IMR-90 (cell line): ENCODE data around the gene NBEA. TPM values are rescaled to one million over a fixed set of nuclear protein-coding genes. Genes with fewer than 3 reads are reported as not detected.

Experiments
- ATAC-seq: fragments of 200-7000 bp; cut with Tn5 transposase; 2 replicates; pipeline ENCODE4 v1.9.1; 2020; ENCODE audit warnings: low read depth, mild to moderate bottlenecking, moderate library complexity
- BruUV-seq: library from RNA; stranded (reverse); fragments of 400-500 nt; replicated peaks from 2 replicates; lab custom pipeline; 2021; lab: Mats Ljungman, UMichigan
- CTCF ChIA-PET: fragments of 300-600 bp; formaldehyde crosslinking; extraction: SDS; loops from one replicate; lab custom pipeline; 2021; ENCODE audit warnings: antibody characterized with exemption; lab: Yijun Ruan, JAX
- POLR2A ChIA-PET: fragments of 300-600 bp; sonication (Branson Sonifier 250); formaldehyde crosslinking; loops from one replicate; lab custom pipeline; 2022; ENCODE audit warnings: antibody characterized with exemption; ENCODE audit not compliant: unreplicated experiment; lab: Charles Lee
- DNase-seq: peaks from one replicate; pipeline ENCODE4 v3.0.0; 2013
- H2AFZ ChIP-seq: replicated peaks from 2 replicates; pipeline ENCODE3; 2013; ENCODE audit warnings: low read length, mild to moderate bottlenecking; ENCODE audit not compliant: poor library complexity
- H2AK5ac ChIP-seq: 2 replicates; pipeline ENCODE4 v1.6.1; 2013; ENCODE audit warnings: low read depth, low read length, inconsistent platforms
- H2AK9ac ChIP-seq: replicated peaks from 2 replicates; pipeline ENCODE3; 2013; ENCODE audit warnings: mild to moderate bottlenecking, low read depth, low read length, moderate library complexity; ENCODE audit not compliant: poor library complexity
- H2BK120ac ChIP-seq: 2 replicates; pipeline ENCODE4 v1.6.1; 2013; ENCODE audit warnings: low read depth, low read length, inconsistent platforms
- H2BK15ac ChIP-seq: 3 replicates; pipeline ENCODE4 v1.6.1; 2013; ENCODE audit warnings: low read depth, low read length, inconsistent platforms
- H2BK20ac ChIP-seq: 2 replicates; pipeline ENCODE4 v1.6.1; 2013; ENCODE audit warnings: low read depth, mild to moderate bottlenecking, inconsistent platforms, low read length, moderate library complexity
- H2BK5ac ChIP-seq: 2 replicates; pipeline ENCODE4 v1.6.1; 2013; ENCODE audit warnings: mild to moderate bottlenecking, low read depth, low read length, inconsistent platforms; ENCODE audit not compliant: poor library complexity, severe bottlenecking
- H3K14ac ChIP-seq: replicated peaks from 2 replicates; pipeline ENCODE4 v1.6.1; 2013; ENCODE audit warnings: low read depth, low read length, inconsistent platforms
- H3K18ac ChIP-seq: 2 replicates; pipeline ENCODE4 v1.6.1; 2013; ENCODE audit warnings: low read depth, low read length, control low read depth
- H3K23ac ChIP-seq: 2 replicates; pipeline ENCODE4 v1.6.1; 2013; ENCODE audit warnings: low read depth, low read length, inconsistent platforms
- H3K27ac ChIP-seq: 2 replicates; pipeline ENCODE4 v1.5.1; 2013; ENCODE audit warnings: mild to moderate bottlenecking, control low read depth, low read length; ENCODE audit not compliant: insufficient read depth
- H3K27me3 ChIP-seq: 2 replicates; pipeline ENCODE4 v1.6.1; 2013; ENCODE audit warnings: low read length; ENCODE audit not compliant: control insufficient read depth, insufficient read depth
- H3K36me3 ChIP-seq: 2 replicates; pipeline ENCODE4 v1.6.1; 2013; ENCODE audit warnings: low read length, mixed read lengths; ENCODE audit not compliant: control insufficient read depth, insufficient read depth
- H3K4ac ChIP-seq: 2 replicates; pipeline ENCODE4 v1.6.1; 2013; ENCODE audit warnings: low read depth, low read length, inconsistent platforms
- H3K4me1 ChIP-seq: 2 replicates; pipeline ENCODE4 v1.6.1; 2013; ENCODE audit warnings: low read length, mixed read lengths; ENCODE audit not compliant: control insufficient read depth, insufficient read depth
- H3K4me2 ChIP-seq: 2 replicates; pipeline ENCODE4 v1.6.1; 2013; ENCODE audit warnings: low read depth, mild to moderate bottlenecking, control low read depth, low read length, moderate library complexity
- H3K4me3 ChIP-seq: 2 replicates; pipeline ENCODE4 v1.5.1; 2013; ENCODE audit warnings: low read depth, mild to moderate bottlenecking, control low read depth, low read length, moderate library complexity; ENCODE audit not compliant: insufficient read depth
- H3K56ac ChIP-seq: 2 replicates; pipeline ENCODE4 v1.6.1; 2013; ENCODE audit warnings: low read length, inconsistent platforms; ENCODE audit not compliant: insufficient read depth; ENCODE audit errors: extremely low read depth
- H3K79me1 ChIP-seq, 2 experiments: 2 replicates each; pipeline ENCODE4 v1.6.1; 2013; ENCODE audit warnings: low read length in 2 of 2, inconsistent platforms in 1 of 2, low read depth in 1 of 2
- H3K9ac ChIP-seq: 2 replicates; pipeline ENCODE4 v1.6.1; 2013; ENCODE audit warnings: low read depth, low read length, control low read depth
- H3K9me1 ChIP-seq: 2 replicates; pipeline ENCODE4 v1.6.1; 2013; ENCODE audit warnings: low read length, inconsistent platforms; ENCODE audit not compliant: insufficient read depth
- H3K9me3 ChIP-seq: 2 replicates; pipeline ENCODE4 v1.6.1; 2013; ENCODE audit warnings: low read length; ENCODE audit not compliant: control insufficient read depth, insufficient read depth
- H4K20me1 ChIP-seq: 2 replicates; pipeline ENCODE4 v1.6.1; 2013; ENCODE audit warnings: low read length, inconsistent platforms; ENCODE audit not compliant: insufficient read depth
- H4K5ac ChIP-seq: 2 replicates; pipeline ENCODE4 v1.6.1; 2013; ENCODE audit warnings: mild to moderate bottlenecking, low read depth, low read length, control low read depth
- H4K8ac ChIP-seq, 2 experiments: 2 replicates each; pipeline ENCODE4 v1.6.1; 2013; ENCODE audit warnings: low read depth in 2 of 2, low read length in 2 of 2, control low read depth in 1 of 2, inconsistent platforms in 1 of 2
- H4K91ac ChIP-seq: 2 replicates; pipeline ENCODE4 v1.6.1; 2013; ENCODE audit warnings: low read depth, low read length, inconsistent platforms; ENCODE audit not compliant: insufficient read depth
- BHLHE40 ChIP-seq: fragments of 150-350 bp; IDR thresholded peaks from 2 replicates; pipeline ENCODE4 v1.6.1; 2016; ENCODE audit warnings: mild to moderate bottlenecking, low read depth, low read length
- CEBPB ChIP-seq: IDR thresholded peaks from 2 replicates; pipeline ENCODE4 v1.6.1; 2012; ENCODE audit warnings: low read depth, low read length, improper control_type of control experiment
- CHD1 ChIP-seq: IDR thresholded peaks from 2 replicates; pipeline ENCODE4 v1.6.1; 2012; ENCODE audit warnings: low read depth, low read length, improper control_type of control experiment
- FOS ChIP-seq: fragments of 150-350 bp; IDR thresholded peaks from 2 replicates; pipeline ENCODE4 v1.6.1; 2016; ENCODE audit warnings: low read depth, low read length
- MAFK ChIP-seq: IDR thresholded peaks from 2 replicates; pipeline ENCODE4 v1.6.1; 2012; ENCODE audit warnings: low read depth, low read length, improper control_type of control experiment
- MAZ ChIP-seq: IDR thresholded peaks from 2 replicates; pipeline ENCODE4 v1.6.1; 2012; ENCODE audit warnings: low read depth, mild to moderate bottlenecking, low read length, improper control_type of control experiment, moderate library complexity, borderline replicate concordance
- NFE2L2 ChIP-seq: fragments of 150-350 bp; IDR thresholded peaks from 2 replicates; pipeline ENCODE4 v1.6.1; 2016; ENCODE audit warnings: low read depth, mild to moderate bottlenecking, low read length
- POLR2A ChIP-seq: IDR thresholded peaks from 2 replicates; pipeline ENCODE4 v1.6.1; 2012; ENCODE audit warnings: mild to moderate bottlenecking, low read depth, low read length
- RAD21 ChIP-seq: IDR thresholded peaks from 2 replicates; pipeline ENCODE4 v1.6.1; 2012; ENCODE audit warnings: low read length, improper control_type of control experiment
- RCOR1 ChIP-seq: IDR thresholded peaks from 2 replicates; pipeline ENCODE4 v1.6.1; 2012; ENCODE audit warnings: mild to moderate bottlenecking, low read length, improper control_type of control experiment; ENCODE audit not compliant: insufficient replicate concordance
- RFX5 ChIP-seq: IDR thresholded peaks from 2 replicates; pipeline ENCODE4 v1.8.0; 2012; ENCODE audit warnings: low read depth, mild to moderate bottlenecking, low read length, moderate library complexity
- SMC3 ChIP-seq: fragments of 150-350 bp; IDR thresholded peaks from 2 replicates; pipeline ENCODE4 v1.6.1; 2016; ENCODE audit warnings: low read depth, mild to moderate bottlenecking, antibody characterized with exemption, low read length, moderate library complexity
- WGBS, 2 experiments: methylation state at CpG; one replicate each; pipeline versions ENCODE4 v1.1.5 to v1.1.7; 2013; ENCODE audit warnings: missing lambda C conversion rate in 2 of 2; ENCODE audit not compliant: insufficient read length in 1 of 2; ENCODE audit errors: extremely low coverage in 2 of 2; 5-methylcytosine and 5-hydroxymethylcytosine counted together
- dilution Hi-C: fragments of 300-500 bp; cut with HindIII; formaldehyde crosslinking; loops from one replicate; pipeline ENCODE4 v1.14.3; 2018; ENCODE audit warnings: low sequenced_read_pairs; ENCODE audit not compliant: unreplicated experiment
- in situ Hi-C: fragments of 300-500 bp; cut with MboI; formaldehyde crosslinking; loops from 3 replicates; pipeline ENCODE4 v1.14.3; 2019; ENCODE audit warnings: low sequenced_read_pairs, inconsistent platforms, mixed read lengths
- intact Hi-C: fragments of 100-400 bp; cut with micrococcal nuclease; formaldehyde crosslinking; loops from 2 replicates; pipeline ENCODE4 v1.10.0; 2022
- polyA plus RNA-seq, 3 experiments: library from polyadenylated mRNA; depleted of rRNA; stranded (reverse); fragments of >200 nt; gene quantifications; 2 replicates each; pipeline ENCODE4 v1.2.3, GENCODE V29; 2012; ENCODE audit warnings: low replicate concordance in 1 of 3
- total RNA-seq: library from RNA; depleted of rRNA; stranded (reverse); fragments of >200 nt; gene quantifications from 2 replicates; pipeline ENCODE4 v1.2.3, GENCODE V29; 2012
- TF ChIP-seq, protein P1 (sequence below): conservative IDR thresholded peaks from 2 replicates; pipeline ENCODE4 v1.5.1; 2012; ENCODE audit warnings: mild to moderate bottlenecking, low read depth, low read length, improper control_type of control experiment
- TF ChIP-seq, protein P2 (sequence below): fragments of 150-350 bp; IDR thresholded peaks from 2 replicates; pipeline ENCODE4 v1.6.1; 2017; ENCODE audit warnings: mild to moderate bottlenecking, antibody characterized with exemption, low read length, low read depth

NBEA gene
- total and polyA plus RNA-seq, 2 of the 4 experiments (the other 2 are of a cell fraction) = 0.82 to 2.2 TPM

DNA sequence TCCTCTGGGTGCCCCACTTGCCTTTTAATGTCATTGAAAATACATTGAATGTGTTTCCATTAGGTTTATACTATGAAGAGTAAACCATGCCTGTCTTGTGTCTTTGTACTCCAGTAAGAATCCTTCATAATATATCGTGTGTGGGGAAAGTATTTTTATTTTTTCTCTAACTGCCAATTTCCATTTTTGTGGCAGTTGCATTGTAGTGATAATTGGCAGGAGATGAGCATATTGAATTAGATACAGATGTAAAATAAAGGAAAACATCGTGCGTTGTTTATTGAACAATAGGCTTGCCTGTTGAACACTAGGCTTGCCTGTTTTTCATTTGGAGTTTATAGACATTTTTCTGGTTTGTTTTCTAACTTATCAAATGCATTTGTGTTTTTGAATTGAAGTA is 218.8 kb downstream of the NBEA start:
- no peak overlapping the region for H4K91ac ChIP-seq
- POLR2A ChIA-PET = no interaction called here
- no peak overlapping the region for H3K23ac ChIP-seq
- no peak overlapping the region for H2BK15ac ChIP-seq
- no peak overlapping the region for H4K5ac ChIP-seq
- H3K79me1 ChIP-seq = no peaks in the 10 kb centered on the region
- no peak overlapping the region for H4K8ac ChIP-seq
- no peaks in the 10 kb centered on the region for H4K20me1 ChIP-seq
- H3K56ac ChIP-seq = no peak overlapping the region
- no peak overlapping the region for H3K18ac ChIP-seq
- no peak overlapping the region for H3K4me3 ChIP-seq
- intact Hi-C loops = loop anchor here (10.0 kb wide), 1 partner anchor 1606 kb away; no protein-coding TSS in a partner anchor
- H2AFZ ChIP-seq = no peak overlapping the region
- CTCF ChIA-PET = no interaction called here
- no peak overlapping the region for H3K14ac ChIP-seq
- H3K9me3 ChIP-seq = no peaks in the 10 kb centered on the region
- H3K4me1 ChIP-seq = no peaks in the 10 kb centered on the region
- H3K4ac ChIP-seq = no peak overlapping the region
- H2AK9ac ChIP-seq = no peak overlapping the region
- ATAC-seq = no peak
- no peak overlapping the region for H2BK120ac ChIP-seq
- dilution Hi-C loops = no loop called here
- no peak overlapping the region for H2BK5ac ChIP-seq
- DNase-seq = no peak
- no CpG with 5 or more reads among the region's 3 CpGs for WGBS, 2 experiments
- no peak overlapping the region for H3K9ac ChIP-seq
- no TSS peak for BruUV-seq
- no peak overlapping the region for H3K4me2 ChIP-seq
- H3K27me3 ChIP-seq = no peaks in the 10 kb centered on the region
- in situ Hi-C loops = loop anchor here (25.0 kb wide), 1 partner anchor 1599 kb away; no protein-coding TSS in a partner anchor
- H3K27ac ChIP-seq = no peak overlapping the region
- H3K9me1 ChIP-seq = no peaks in the 10 kb centered on the region
- H2BK20ac ChIP-seq = no peak overlapping the region
- TF ChIP-seq, protein P1, sequence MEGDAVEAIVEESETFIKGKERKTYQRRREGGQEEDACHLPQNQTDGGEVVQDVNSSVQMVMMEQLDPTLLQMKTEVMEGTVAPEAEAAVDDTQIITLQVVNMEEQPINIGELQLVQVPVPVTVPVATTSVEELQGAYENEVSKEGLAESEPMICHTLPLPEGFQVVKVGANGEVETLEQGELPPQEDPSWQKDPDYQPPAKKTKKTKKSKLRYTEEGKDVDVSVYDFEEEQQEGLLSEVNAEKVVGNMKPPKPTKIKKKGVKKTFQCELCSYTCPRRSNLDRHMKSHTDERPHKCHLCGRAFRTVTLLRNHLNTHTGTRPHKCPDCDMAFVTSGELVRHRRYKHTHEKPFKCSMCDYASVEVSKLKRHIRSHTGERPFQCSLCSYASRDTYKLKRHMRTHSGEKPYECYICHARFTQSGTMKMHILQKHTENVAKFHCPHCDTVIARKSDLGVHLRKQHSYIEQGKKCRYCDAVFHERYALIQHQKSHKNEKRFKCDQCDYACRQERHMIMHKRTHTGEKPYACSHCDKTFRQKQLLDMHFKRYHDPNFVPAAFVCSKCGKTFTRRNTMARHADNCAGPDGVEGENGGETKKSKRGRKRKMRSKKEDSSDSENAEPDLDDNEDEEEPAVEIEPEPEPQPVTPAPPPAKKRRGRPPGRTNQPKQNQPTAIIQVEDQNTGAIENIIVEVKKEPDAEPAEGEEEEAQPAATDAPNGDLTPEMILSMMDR = no peak
- TF ChIP-seq NFE2L2 (no peak), MAZ (no peak), BHLHE40 (no peak), FOS (no peak), POLR2A (no peak), RFX5 (no peak), SMC3 (no peak), CEBPB (no peak), CHD1 (no peak), RCOR1 (no peak), RAD21 (no peak), MAFK (no peak)
- TF ChIP-seq, protein P2, sequence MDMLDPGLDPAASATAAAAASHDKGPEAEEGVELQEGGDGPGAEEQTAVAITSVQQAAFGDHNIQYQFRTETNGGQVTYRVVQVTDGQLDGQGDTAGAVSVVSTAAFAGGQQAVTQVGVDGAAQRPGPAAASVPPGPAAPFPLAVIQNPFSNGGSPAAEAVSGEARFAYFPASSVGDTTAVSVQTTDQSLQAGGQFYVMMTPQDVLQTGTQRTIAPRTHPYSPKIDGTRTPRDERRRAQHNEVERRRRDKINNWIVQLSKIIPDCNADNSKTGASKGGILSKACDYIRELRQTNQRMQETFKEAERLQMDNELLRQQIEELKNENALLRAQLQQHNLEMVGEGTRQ = no peak
- H2AK5ac ChIP-seq = no peak overlapping the region
- no peaks in the 10 kb centered on the region for H3K36me3 ChIP-seq
